Karpas-422 (cell line): Measurements from ENCODE around the gene IL32. TPM values are rescaled to one million over a fixed set of nuclear protein-coding genes. Genes with fewer than 3 reads are reported as not detected.

ENCODE experiments used
- DNase-seq: peaks from one replicate; pipeline ENCODE4 v3.0.0-alpha.2; 2015
- H2AFZ ChIP-seq: fragments of 200-600 bp; sonication (generic); 2 replicates; pipeline ENCODE4 v1.6.1; 2014; ENCODE audit warnings: antibody characterized with exemption, low read length, mixed read lengths
- H3K27ac ChIP-seq: fragments of 200-600 bp; sonication (generic); 2 replicates; pipeline ENCODE4 v1.5.1; 2014; ENCODE audit warnings: mild to moderate bottlenecking, low read length, moderate library complexity
- H3K27me3 ChIP-seq: fragments of 200-600 bp; sonication (generic); 2 replicates; pipeline ENCODE4 v1.6.1; 2014; ENCODE audit warnings: low read length, mixed read lengths
- H3K36me3 ChIP-seq: fragments of 200-600 bp; sonication (generic); 2 replicates; pipeline ENCODE4 v1.6.1; 2014; ENCODE audit warnings: low read length, mixed read lengths; ENCODE audit not compliant: insufficient read depth
- H3K4me1 ChIP-seq: fragments of 200-600 bp; sonication (generic); 2 replicates; pipeline ENCODE4 v1.6.1; 2014; ENCODE audit warnings: mild to moderate bottlenecking, low read length, mixed read lengths
- H3K4me2 ChIP-seq: fragments of 200-600 bp; sonication (generic); 2 replicates; pipeline ENCODE4 v1.6.1; 2014; ENCODE audit warnings: low read length, low read depth, mild to moderate bottlenecking; ENCODE audit not compliant: poor library complexity, severe bottlenecking
- H3K4me3 ChIP-seq: fragments of 200-600 bp; sonication (generic); 2 replicates; pipeline ENCODE4 v1.5.1; 2014; ENCODE audit warnings: mild to moderate bottlenecking, antibody characterized with exemption, low read length, mixed read lengths
- H3K79me2 ChIP-seq: fragments of 200-600 bp; sonication (generic); 2 replicates; pipeline ENCODE4 v1.6.1; 2014; ENCODE audit warnings: mild to moderate bottlenecking, low read length, mixed read lengths
- H3K9ac ChIP-seq: fragments of 200-600 bp; sonication (generic); 2 replicates; pipeline ENCODE4 v1.6.0; 2014; ENCODE audit warnings: low read length
- H3K9me2 ChIP-seq: fragments of 200-600 bp; sonication (generic), shearing (Covaris generic); replicated peaks from 2 replicates; pipeline ENCODE4 v1.6.0; 2014; ENCODE audit warnings: mild to moderate bottlenecking, low read length, moderate library complexity; ENCODE audit not compliant: insufficient read depth
- H3K9me3 ChIP-seq: fragments of 300-700, 200-600 bp; sonication (generic); 2 replicates; pipeline ENCODE4 v1.6.1; 2014; ENCODE audit warnings: low read length, mixed read lengths
- H4K20me1 ChIP-seq: fragments of 200-600 bp; sonication (generic); 2 replicates; pipeline ENCODE4 v1.6.1; 2014; ENCODE audit warnings: mild to moderate bottlenecking, antibody characterized with exemption, low read length, low read depth; ENCODE audit not compliant: insufficient read depth
- total RNA-seq: library from RNA; depleted of rRNA; stranded (reverse); fragments of >200 nt; shearing (Covaris generic); gene quantifications from 2 replicates; pipeline ENCODE4 v1.2.3, GENCODE V29; 2014; ENCODE audit warnings: low replicate concordance

IL32 gene
- total RNA-seq, 1 experiment from 2014 or later, result not detected

DNA sequence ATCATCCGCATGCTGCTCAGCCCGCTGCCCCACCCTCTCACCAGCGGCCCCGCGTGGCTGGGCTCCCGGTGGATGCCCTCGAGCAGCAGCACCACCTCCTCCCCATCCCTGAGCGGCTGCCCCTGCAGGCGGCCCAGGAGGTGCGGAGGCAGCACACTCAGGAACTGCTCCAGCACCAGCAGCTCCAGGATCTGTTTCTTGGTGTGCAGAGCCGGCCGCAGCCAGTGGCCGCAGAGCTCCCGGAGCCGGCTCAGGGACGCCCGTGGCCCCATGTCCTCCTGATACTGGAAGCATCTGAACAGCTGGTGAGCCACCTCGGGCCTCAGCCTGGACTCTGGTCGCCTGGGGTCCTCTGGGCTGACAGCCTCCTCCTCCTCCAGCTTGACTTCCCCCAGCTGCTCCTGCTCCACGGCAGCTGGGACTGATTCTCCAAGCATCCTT, 27.1 kb downstream of the IL32 start:
- no peak overlapping the region for H3K4me3 ChIP-seq
- H3K36me3 ChIP-seq, result no peaks in the 10 kb centered on the region
- H3K27me3 ChIP-seq, result no peaks in the 10 kb centered on the region
- no peak overlapping the region for H3K4me2 ChIP-seq
- H3K9me2 ChIP-seq, result no peaks in the 10 kb centered on the region
- H3K4me1 ChIP-seq, result peaks cover 14% of the 10 kb centered on the region
- no peak overlapping the region for H3K9ac ChIP-seq
- H4K20me1 ChIP-seq, result no peaks in the 10 kb centered on the region
- no peak overlapping the region for H3K27ac ChIP-seq
- no peak overlapping the region for H2AFZ ChIP-seq
- no peaks in the 10 kb centered on the region for H3K79me2 ChIP-seq
- no peaks in the 10 kb centered on the region for H3K9me3 ChIP-seq
- no peak for DNase-seq

DNA sequence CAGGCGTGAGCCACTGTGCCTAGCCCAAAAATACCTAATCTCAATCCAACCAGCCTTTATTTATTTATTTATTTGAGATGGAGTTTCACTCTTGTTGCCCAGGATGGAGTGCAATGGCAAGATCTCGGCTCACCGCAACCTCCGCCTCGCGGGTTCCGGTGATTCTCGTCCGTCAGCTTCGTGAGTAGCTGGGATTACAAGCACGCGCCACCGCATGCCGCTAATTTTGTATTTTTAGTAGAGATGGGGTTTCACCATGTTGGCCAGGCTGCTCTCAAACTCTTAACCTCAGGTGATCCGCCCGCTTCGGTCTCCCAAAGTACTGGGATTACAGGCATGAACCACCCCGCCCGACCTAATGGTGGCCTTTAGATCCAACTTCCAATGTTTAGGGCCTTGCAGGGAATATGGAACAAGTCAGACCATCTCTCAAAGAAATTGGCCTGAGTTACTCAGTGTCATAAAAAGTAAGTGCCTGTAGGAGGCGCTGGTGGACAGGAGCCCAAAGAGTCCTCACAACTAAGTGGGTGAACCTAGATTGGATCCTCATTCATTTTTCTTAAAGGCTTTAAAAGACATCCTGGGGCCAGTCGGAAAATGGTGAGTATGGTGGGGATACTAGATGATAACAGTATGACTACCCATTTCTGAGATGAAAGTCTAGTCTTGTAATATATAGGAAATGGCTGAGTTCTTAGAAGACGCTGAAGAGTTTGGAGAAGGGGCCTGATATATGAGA, 29.0 kb downstream of the IL32 start:
- Histone ChIP-seq H3K36me3 (no peaks in the 10 kb centered on the region), H3K9me3 (no peaks in the 10 kb centered on the region), H3K27ac (no peak overlapping the region), H4K20me1 (no peaks in the 10 kb centered on the region), H3K4me2 (no peak overlapping the region), H3K79me2 (no peaks in the 10 kb centered on the region), H3K9me2 (no peaks in the 10 kb centered on the region), H3K4me3 (no peak overlapping the region), H3K9ac (no peak overlapping the region), H3K27me3 (no peaks in the 10 kb centered on the region), H3K4me1 (peaks cover 14% of the 10 kb centered on the region), H2AFZ (no peak overlapping the region)
- DNase-seq, result peak; percentile 90

DNA sequence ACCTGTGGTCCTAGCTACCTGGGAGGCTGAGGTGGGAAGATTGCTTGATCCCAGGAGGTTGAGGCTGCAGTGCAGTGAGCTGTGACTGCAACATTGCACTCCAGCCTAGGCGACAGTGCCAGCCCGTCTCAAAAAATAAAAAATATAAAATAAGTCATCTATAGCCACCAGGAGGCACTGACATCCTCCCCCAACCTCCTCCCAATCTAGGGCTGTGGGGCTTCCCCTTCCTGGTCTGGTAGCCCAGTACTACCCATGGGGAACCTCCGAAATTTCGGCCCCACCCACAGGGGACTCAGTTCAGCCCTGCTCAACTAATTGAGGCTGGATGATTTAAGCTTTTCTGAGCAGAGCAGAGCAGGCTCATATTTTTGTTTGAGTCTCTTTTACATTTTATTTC, 30.4 kb downstream of the IL32 start:
- Histone ChIP-seq H3K9me2 (no peaks in the 10 kb centered on the region), H3K4me1 (peaks cover 19% of the 10 kb centered on the region), H3K27me3 (no peaks in the 10 kb centered on the region), H3K9me3 (no peaks in the 10 kb centered on the region), H2AFZ (0 out of 2 replicates have a peak overlapping the region, but pooled peaks have one; percentile 10), H3K9ac (no peak overlapping the region), H4K20me1 (no peaks in the 10 kb centered on the region), H3K79me2 (no peaks in the 10 kb centered on the region), H3K4me2 (no peak overlapping the region), H3K4me3 (no peak overlapping the region), H3K36me3 (no peaks in the 10 kb centered on the region), H3K27ac (no peak overlapping the region)
- DNase-seq, result peak; percentile 86

DNA sequence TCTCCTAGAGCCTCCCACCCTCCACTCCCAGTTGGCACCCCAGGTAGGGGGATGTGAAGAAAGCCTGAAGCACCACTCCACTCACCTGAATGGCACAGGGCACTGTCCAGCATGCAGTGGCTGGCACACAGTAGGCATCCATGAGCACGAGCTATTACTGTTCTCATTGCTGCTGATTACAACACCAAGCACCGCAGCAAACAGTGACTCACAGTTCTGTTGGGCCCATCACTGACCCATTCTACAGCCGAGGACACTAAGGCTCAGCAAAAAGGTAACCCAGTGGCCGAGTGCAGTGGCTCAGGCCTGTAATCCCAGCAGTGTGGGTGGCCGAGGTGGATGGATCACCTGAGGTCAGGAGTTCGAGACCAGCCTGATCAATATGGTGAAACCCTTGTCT, 30.9 kb downstream of the IL32 start:
- Histone ChIP-seq H3K79me2 (no peaks in the 10 kb centered on the region), H3K36me3 (no peaks in the 10 kb centered on the region), H2AFZ (0 out of 2 replicates have a peak overlapping the region, but pooled peaks have one; percentile 10), H3K4me2 (no peak overlapping the region), H3K4me3 (no peak overlapping the region), H3K27ac (no peak overlapping the region), H3K9ac (no peak overlapping the region), H3K4me1 (peaks cover 19% of the 10 kb centered on the region), H3K9me3 (no peaks in the 10 kb centered on the region), H4K20me1 (no peaks in the 10 kb centered on the region), H3K9me2 (no peaks in the 10 kb centered on the region), H3K27me3 (no peaks in the 10 kb centered on the region)
- DNase-seq, result peak; percentile 35

DNA sequence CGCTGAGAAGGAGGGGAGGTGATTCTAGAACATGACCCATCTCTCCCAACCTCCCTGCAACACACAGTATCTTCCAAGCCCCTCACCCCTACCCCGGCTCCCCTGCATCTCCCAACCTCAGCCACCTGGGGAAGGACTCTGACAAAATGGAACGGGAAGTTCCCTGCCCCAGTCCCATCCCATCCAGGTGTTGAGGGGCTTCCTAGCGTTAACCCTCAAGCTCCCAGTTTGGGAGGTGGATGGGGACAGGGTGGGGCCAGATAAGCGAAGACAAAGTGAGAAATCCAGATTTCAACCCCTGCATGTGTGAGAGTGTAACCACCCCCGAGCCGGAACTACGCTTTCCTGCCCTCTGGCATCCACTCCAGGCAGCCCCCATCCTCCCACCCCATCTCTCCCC, 31.8 kb downstream of the IL32 start:
- Histone ChIP-seq H3K4me1 (peaks cover 19% of the 10 kb centered on the region), H3K9ac (no peak overlapping the region), H3K4me2 (no peak overlapping the region), H3K36me3 (no peaks in the 10 kb centered on the region), H3K9me3 (no peaks in the 10 kb centered on the region), H3K9me2 (no peaks in the 10 kb centered on the region), H3K79me2 (no peaks in the 10 kb centered on the region), H3K27ac (no peak overlapping the region), H2AFZ (no peak overlapping the region), H3K27me3 (no peaks in the 10 kb centered on the region), H4K20me1 (no peaks in the 10 kb centered on the region), H3K4me3 (no peak overlapping the region)
- no peak for DNase-seq

DNA sequence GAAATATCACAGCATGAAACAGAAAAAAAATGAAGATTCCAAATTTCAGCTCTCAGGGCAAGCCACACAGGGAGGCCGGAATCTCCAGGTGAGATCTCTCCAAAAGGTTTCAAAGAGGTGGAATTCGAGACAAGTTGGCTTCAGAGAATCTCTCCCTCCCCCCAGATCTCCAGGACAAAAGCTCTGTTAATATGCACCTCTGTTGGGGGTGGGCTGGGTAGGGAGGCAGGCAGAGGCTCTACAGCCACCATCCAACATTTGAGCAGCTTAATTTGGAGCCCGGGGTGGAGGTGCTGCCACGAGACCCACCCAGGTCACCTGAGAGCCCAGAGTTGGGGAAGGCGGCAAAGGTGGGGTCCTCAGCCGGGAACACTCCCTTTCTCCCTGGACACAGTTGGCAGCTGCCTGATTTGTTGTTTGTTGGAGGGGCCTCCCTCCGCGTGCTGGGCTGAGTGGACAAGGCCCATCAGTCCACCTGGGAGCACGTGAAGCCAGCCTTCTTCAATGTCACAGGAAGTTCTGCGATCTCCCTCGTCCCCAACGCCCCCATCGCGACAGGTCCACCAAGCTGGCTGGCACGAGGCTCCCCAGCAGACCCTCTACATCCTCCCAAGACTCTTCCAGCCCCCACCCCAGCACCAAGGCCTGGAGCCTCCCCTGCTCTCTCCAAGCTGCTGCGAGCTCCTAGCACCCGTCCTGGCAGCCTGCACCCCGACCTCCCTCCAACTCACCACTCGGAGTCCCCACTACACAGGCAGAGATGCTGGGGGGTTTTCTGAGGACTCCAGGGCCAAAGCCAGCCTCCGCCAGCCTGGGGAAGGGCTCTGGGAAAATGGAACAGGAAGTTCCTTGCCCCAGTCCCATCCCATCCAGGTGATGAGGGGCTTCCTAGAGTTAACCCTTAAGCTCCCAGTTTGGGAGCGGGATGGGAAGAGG, 33.3 kb downstream of the IL32 start, which contains the start of gene ZSCAN10:
Gene ZSCAN10 (minus strand): TSS at position 836 of the 936 bp plus-strand sequence. CDS start 6,357 bp downstream, outside the sequence.
- H3K4me1 ChIP-seq, result peaks cover 9% of the 10 kb centered on the region
- no peaks in the 10 kb centered on the region for H3K9me3 ChIP-seq
- no peaks in the 10 kb centered on the region for H3K9me2 ChIP-seq
- no peak within 1 kb of the TSS for H3K4me3 ChIP-seq
- H3K79me2 ChIP-seq, result no peaks in the 10 kb centered on the region
- H2AFZ ChIP-seq, result no peak within 1 kb of the TSS
- no peaks in the 10 kb centered on the region for H4K20me1 ChIP-seq
- no peak within 1 kb of the TSS for H3K27ac ChIP-seq
- no peaks in the 10 kb centered on the region for H3K36me3 ChIP-seq
- H3K9ac ChIP-seq, result no peak within 1 kb of the TSS
- DNase-seq, result no peak
- H3K27me3 ChIP-seq, result no peaks in the 10 kb centered on the region
- H3K4me2 ChIP-seq, result no peak within 1 kb of the TSS

DNA sequence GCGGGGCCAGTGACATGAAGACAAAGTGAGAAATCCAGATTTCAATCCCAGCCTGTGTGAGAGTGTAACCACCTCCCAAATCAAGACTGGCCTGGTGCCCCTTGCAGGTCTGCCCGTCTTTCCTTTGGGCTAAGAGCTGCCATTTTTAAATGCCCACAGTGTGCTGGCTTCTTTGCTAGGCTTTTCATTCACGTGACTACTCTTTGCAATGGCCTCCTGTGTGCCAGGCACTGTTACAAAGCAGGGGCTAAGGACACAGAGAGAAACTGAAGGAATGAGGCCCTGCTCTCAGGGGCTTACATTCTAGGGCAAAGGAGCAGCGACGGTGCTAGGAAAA, 33.9 kb downstream of the IL32 start:
- no peaks in the 10 kb centered on the region for H3K36me3 ChIP-seq
- no peak overlapping the region for H3K4me3 ChIP-seq
- H3K79me2 ChIP-seq, result no peaks in the 10 kb centered on the region
- no peaks in the 10 kb centered on the region for H3K27me3 ChIP-seq
- no peak overlapping the region for H3K9ac ChIP-seq
- H3K4me2 ChIP-seq, result no peak overlapping the region
- H3K27ac ChIP-seq, result no peak overlapping the region
- peaks cover 9% of the 10 kb centered on the region for H3K4me1 ChIP-seq
- H3K9me3 ChIP-seq, result no peaks in the 10 kb centered on the region
- no peaks in the 10 kb centered on the region for H4K20me1 ChIP-seq
- DNase-seq, result no peak
- no peaks in the 10 kb centered on the region for H3K9me2 ChIP-seq
- no peak overlapping the region for H2AFZ ChIP-seq
